ENCODE measurements around the gene NCLN.

DNA sequence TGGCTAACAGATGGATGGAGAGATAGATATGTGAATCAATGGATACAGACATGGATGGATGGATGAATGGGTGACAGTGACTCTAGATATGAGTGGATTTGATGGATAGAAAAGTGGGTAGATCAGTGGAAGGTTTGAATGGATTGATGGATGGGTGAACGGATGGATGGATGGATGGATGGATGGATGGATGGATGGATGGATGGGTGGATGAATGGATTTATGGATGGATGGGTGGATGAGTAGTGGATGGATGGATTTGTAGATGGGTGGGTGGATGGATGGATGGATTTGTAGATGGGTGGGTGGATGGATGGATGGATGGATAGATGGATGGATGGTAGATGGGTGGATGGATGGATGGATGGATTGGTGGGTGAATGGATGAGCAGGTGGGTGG, 45.6 kb downstream of the NCLN start:
- TF ChIP-seq, protein P1, sequence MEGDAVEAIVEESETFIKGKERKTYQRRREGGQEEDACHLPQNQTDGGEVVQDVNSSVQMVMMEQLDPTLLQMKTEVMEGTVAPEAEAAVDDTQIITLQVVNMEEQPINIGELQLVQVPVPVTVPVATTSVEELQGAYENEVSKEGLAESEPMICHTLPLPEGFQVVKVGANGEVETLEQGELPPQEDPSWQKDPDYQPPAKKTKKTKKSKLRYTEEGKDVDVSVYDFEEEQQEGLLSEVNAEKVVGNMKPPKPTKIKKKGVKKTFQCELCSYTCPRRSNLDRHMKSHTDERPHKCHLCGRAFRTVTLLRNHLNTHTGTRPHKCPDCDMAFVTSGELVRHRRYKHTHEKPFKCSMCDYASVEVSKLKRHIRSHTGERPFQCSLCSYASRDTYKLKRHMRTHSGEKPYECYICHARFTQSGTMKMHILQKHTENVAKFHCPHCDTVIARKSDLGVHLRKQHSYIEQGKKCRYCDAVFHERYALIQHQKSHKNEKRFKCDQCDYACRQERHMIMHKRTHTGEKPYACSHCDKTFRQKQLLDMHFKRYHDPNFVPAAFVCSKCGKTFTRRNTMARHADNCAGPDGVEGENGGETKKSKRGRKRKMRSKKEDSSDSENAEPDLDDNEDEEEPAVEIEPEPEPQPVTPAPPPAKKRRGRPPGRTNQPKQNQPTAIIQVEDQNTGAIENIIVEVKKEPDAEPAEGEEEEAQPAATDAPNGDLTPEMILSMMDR (IDR thresholded peaks at IDR 0.05), result no peak
- TF ChIP-seq POLR2A (IDR thresholded peaks at IDR 0.05) (no peak), EP300 (IDR thresholded peaks at IDR 0.05) (no peak)
